K562 (cell line): ENCODE results near the gene ENOSF1. TPM values are rescaled to one million over a fixed set of nuclear protein-coding genes. Genes with fewer than 3 reads are reported as not detected.

Experiments
- ARID1B ChIP-seq: fragments of 450-650 bp; IDR thresholded peaks from 2 replicates; pipeline ENCODE4 v1.6.1; 2016; ENCODE audit warnings: antibody characterized with exemption, mild to moderate bottlenecking, inconsistent platforms
- CBFA2T2 ChIP-seq: fragments of 450-650 bp; conservative IDR thresholded peaks from 2 replicates; pipeline ENCODE4 v1.6.1; 2017; ENCODE audit warnings: mild to moderate bottlenecking
- CBFB ChIP-seq: sonication (generic); formaldehyde crosslinking; IDR thresholded peaks from 2 replicates; pipeline ENCODE4 v1.4.0; 2020; ENCODE audit warnings: mild to moderate bottlenecking, missing genetic modification reagents
- COPS2 ChIP-seq: fragments of 450-650 bp; conservative IDR thresholded peaks from 2 replicates; pipeline ENCODE4 v1.6.1; 2016; ENCODE audit warnings: mild to moderate bottlenecking, moderate library complexity
- CREB1 ChIP-seq, 2 experiments: sonication (generic) in 1 of 2; formaldehyde crosslinking in 1 of 2; IDR thresholded peaks; 2 replicates each; pipeline versions ENCODE4 v1.6.1 to v1.8.0; 2012 to 2022; ENCODE audit warnings: inconsistent platforms in 1 of 2, mild to moderate bottlenecking in 1 of 2, missing genetic modification reagents in 1 of 2, moderate library complexity in 1 of 2
- EZH2 ChIP-seq: IDR thresholded peaks from 2 replicates; pipeline ENCODE4 v1.6.1; 2012; ENCODE audit warnings: low read depth, mild to moderate bottlenecking, inconsistent platforms, low read length, borderline replicate concordance
- HMG20A ChIP-seq: fragments of 450-650 bp; formaldehyde crosslinking; conservative IDR thresholded peaks from 2 replicates; pipeline ENCODE4 v1.4.0; 2020; ENCODE audit warnings: mild to moderate bottlenecking, mixed read lengths
- ILK ChIP-seq: fragments of 450-650 bp; IDR thresholded peaks from 2 replicates; pipeline ENCODE4 v1.6.1; 2016; ENCODE audit warnings: missing genetic modification characterization, low read depth, mild to moderate bottlenecking, missing compliant biosample characterization, moderate library complexity, borderline replicate concordance
- JUND ChIP-seq, 2 experiments: IDR thresholded peaks; 2 replicates in 1 of 2; 3 replicates in 1 of 2; pipeline ENCODE4 v1.6.1; 2011; ENCODE audit warnings: borderline replicate concordance in 2 of 2, low read depth in 2 of 2, low read length in 2 of 2, improper control_type of control experiment in 1 of 2, missing biosample characterization in 1 of 2, missing genetic modification characterization in 1 of 2, missing genetic modification reagents in 1 of 2
- MAFG ChIP-seq: fragments of 450-650 bp; conservative IDR thresholded peaks from 2 replicates; pipeline ENCODE4 v1.6.1; 2016; ENCODE audit warnings: missing genetic modification characterization, missing compliant biosample characterization
- MTF1 ChIP-seq: fragments of 250-450 bp; sonication (Bioruptor Pico); IDR thresholded peaks from 2 replicates; pipeline ENCODE4 v1.9.0; 2021; ENCODE audit warnings: moderate library complexity, mild to moderate bottlenecking, inconsistent platforms, borderline replicate concordance
- NFXL1 ChIP-seq: fragments of 450-650 bp; formaldehyde crosslinking; IDR thresholded peaks from 2 replicates; pipeline ENCODE4 v1.4.0; 2021; ENCODE audit warnings: mild to moderate bottlenecking
- POLR2B ChIP-seq: fragments of 450-650 bp; IDR thresholded peaks from 2 replicates; pipeline ENCODE4 v1.6.1; 2018; ENCODE audit warnings: low read depth; ENCODE audit not compliant: partially characterized antibody
- SMARCE1 ChIP-seq: fragments of 450-650 bp; IDR thresholded peaks from 2 replicates; pipeline ENCODE4 v1.7.1; 2016; ENCODE audit warnings: mild to moderate bottlenecking
- SRSF3 ChIP-seq: fragments of 200-400 bp; formaldehyde crosslinking; IDR thresholded peaks from 2 replicates; pipeline ENCODE4 v1.6.1; 2016; ENCODE audit warnings: mild to moderate bottlenecking, low read length, moderate library complexity; ENCODE audit not compliant: insufficient read depth
- TAL1 ChIP-seq: fragments of 450-650 bp; IDR thresholded peaks from 2 replicates; pipeline ENCODE4 v1.6.1; 2016; ENCODE audit warnings: mild to moderate bottlenecking
- TBL1XR1 ChIP-seq, 2 experiments: IDR thresholded peaks; 2 replicates each; pipeline ENCODE4 v1.6.1; 2012; ENCODE audit warnings: improper control_type of control experiment in 2 of 2, low read length in 2 of 2, mild to moderate bottlenecking in 1 of 2
- XRCC3 ChIP-seq: fragments of 450-650 bp; IDR thresholded peaks from 2 replicates; pipeline ENCODE4 v1.6.1; 2017; ENCODE audit warnings: mild to moderate bottlenecking, moderate library complexity
- ZBED1 ChIP-seq: IDR thresholded peaks from 2 replicates; pipeline ENCODE4 v1.6.1; 2014
- ZFX ChIP-seq: sonication (generic); formaldehyde crosslinking; IDR thresholded peaks from 2 replicates; pipeline ENCODE4 v1.8.0; 2022; ENCODE audit warnings: mild to moderate bottlenecking, missing genetic modification reagents, moderate library complexity
- ZNF561 ChIP-seq: fragments of 450-650 bp; formaldehyde crosslinking; conservative IDR thresholded peaks from 2 replicates; pipeline ENCODE4 v1.4.0; 2020; ENCODE audit warnings: mild to moderate bottlenecking, moderate library complexity
- ZNF644 ChIP-seq: fragments of 200-800 bp; sonication (Bioruptor generic); IDR thresholded peaks from 2 replicates; pipeline ENCODE4 v1.6.1; 2016; ENCODE audit warnings: low read depth, missing genetic modification characterization, missing compliant biosample characterization
- ZNF655 ChIP-seq: fragments of 250-450 bp; sonication (Bioruptor Pico); IDR thresholded peaks from 2 replicates; pipeline ENCODE4 v1.5.0; 2021
- polyA plus RNA-seq, 8 experiments: library from polyadenylated mRNA; depleted of rRNA in 4 of 8; stranded (reverse) in 5 of 8; unstranded in 3 of 8; fragments of >200 nt; fragmentation: Nextera tagmentation in 2 of 8; fragmentation: Illumina TruSeq in 1 of 8; extraction: Ambion mirVana in 2 of 8; extraction: Trizol in 1 of 8; gene quantifications; 2 replicates each; pipeline versions ENCODE4 v1.2.1 to v1.2.3, GENCODE V29; 2011 to 2014; ENCODE audit warnings: inconsistent platforms in 1 of 8, missing spikeins in 1 of 8
- total RNA-seq, 7 experiments: library from RNA; depleted of rRNA in 6 of 7; stranded (reverse); fragments of >200 nt in 6 of 7; fragmentation: Illumina TruSeq in 2 of 7; extraction: Trizol in 2 of 7; gene quantifications; 2 replicates each; pipeline versions ENCODE4 v1.2.1 to v1.2.3, GENCODE V29; 2011 to 2021; ENCODE audit warnings: low replicate concordance in 1 of 7
- TF ChIP-seq, protein P1 (sequence below): fragments of 450-650 bp; conservative IDR thresholded peaks from 2 replicates; pipeline ENCODE4 v1.6.1; 2016; ENCODE audit warnings: missing genetic modification characterization, low read depth, mild to moderate bottlenecking, control low read depth, missing compliant biosample characterization
- TF ChIP-seq, protein P2 (sequence below): IDR thresholded peaks from 2 replicates; pipeline ENCODE4 v1.6.1; 2011; ENCODE audit warnings: borderline replicate concordance, low read depth, mild to moderate bottlenecking, moderate library complexity, low read length; ENCODE audit not compliant: insufficient read depth, poor library complexity, severe bottlenecking

ENOSF1 gene
- total and polyA plus RNA-seq, 9 of the 15 experiments (the other 6 are each of a cell fraction or from before 2014, with no cell fraction given) = 15.5 to 66.4 (median 46.5) TPM

DNA sequence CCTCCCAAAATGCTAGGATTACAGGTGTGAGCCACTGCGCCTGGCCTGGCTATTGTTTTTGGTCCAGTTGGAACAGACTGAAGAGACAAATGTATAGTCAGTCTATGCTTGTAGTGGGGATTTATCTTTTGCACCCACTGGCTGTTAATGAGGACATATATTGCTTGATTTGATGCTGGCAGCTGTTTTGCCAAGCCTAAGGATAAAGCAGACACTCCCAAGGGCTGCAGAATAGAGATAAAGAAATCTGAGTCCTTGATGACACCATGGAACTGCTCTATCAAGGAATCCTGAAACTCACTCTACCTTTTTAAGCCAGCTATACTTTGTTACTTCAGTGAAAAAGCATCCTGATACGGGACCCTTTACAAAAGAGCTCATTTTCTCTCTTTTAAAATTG is 43.1 kb upstream of the ENOSF1 start (continued):
- TF ChIP-seq XRCC3 (no peak), SMARCE1 (0 out of 2 replicates have a peak, but pooled peaks have one; percentile 31), MAFG (tag) (no peak), SRSF3 (no peak), JUND (IDR thresholded peaks at IDR 0.05; ENCODE audit: borderline replicate concordance, low read depth, low read length) (peak; percentile 50; the same call in 1 of the 2 replicates), JUND (tag; IDR thresholded peaks at IDR 0.05; ENCODE audit: borderline replicate concordance, low read depth, low read length) (no peak), TAL1 (peak; percentile 93), ZNF644 (tag) (no peak), EZH2 (no peak), NFXL1 (CRISPR knock-in tag) (no peak), ZNF561 (CRISPR knock-in tag) (no peak), POLR2B (peak; percentile 34), ARID1B (peak; percentile 92), ZFX (no peak), CBFB (CRISPR knock-in tag) (no peak), CREB1 (IDR thresholded peaks at IDR 0.05) (no peak; the same call in 1 of the 2 replicates), CREB1 (CRISPR knock-in tag; IDR thresholded peaks at IDR 0.05) (no peak), CBFA2T2 (peak; percentile 91), MTF1 (CRISPR knock-in tag) (no peak), HMG20A (0 out of 2 replicates have a peak, but pooled peaks have one; percentile 59), COPS2 (no peak), ZNF655 (CRISPR knock-in tag) (no peak), ZBED1 (no peak), ILK (tag) (no peak), TBL1XR1 (IDR thresholded peaks at IDR 0.05; ENCODE audit: low read length in 2 of 2) (peak in 1 of 2 experiments; percentile 64; a peak in 2 of 4 replicates)
- TF ChIP-seq, protein P1, sequence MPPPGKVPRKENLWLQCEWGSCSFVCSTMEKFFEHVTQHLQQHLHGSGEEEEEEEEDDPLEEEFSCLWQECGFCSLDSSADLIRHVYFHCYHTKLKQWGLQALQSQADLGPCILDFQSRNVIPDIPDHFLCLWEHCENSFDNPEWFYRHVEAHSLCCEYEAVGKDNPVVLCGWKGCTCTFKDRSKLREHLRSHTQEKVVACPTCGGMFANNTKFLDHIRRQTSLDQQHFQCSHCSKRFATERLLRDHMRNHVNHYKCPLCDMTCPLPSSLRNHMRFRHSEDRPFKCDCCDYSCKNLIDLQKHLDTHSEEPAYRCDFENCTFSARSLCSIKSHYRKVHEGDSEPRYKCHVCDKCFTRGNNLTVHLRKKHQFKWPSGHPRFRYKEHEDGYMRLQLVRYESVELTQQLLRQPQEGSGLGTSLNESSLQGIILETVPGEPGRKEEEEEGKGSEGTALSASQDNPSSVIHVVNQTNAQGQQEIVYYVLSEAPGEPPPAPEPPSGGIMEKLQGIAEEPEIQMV = no peak
- TF ChIP-seq, protein P2, sequence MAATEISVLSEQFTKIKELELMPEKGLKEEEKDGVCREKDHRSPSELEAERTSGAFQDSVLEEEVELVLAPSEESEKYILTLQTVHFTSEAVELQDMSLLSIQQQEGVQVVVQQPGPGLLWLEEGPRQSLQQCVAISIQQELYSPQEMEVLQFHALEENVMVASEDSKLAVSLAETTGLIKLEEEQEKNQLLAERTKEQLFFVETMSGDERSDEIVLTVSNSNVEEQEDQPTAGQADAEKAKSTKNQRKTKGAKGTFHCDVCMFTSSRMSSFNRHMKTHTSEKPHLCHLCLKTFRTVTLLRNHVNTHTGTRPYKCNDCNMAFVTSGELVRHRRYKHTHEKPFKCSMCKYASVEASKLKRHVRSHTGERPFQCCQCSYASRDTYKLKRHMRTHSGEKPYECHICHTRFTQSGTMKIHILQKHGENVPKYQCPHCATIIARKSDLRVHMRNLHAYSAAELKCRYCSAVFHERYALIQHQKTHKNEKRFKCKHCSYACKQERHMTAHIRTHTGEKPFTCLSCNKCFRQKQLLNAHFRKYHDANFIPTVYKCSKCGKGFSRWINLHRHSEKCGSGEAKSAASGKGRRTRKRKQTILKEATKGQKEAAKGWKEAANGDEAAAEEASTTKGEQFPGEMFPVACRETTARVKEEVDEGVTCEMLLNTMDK = no peak
